T-helper 17 cell (primary cell): ENCODE results near the gene ZNF469. TPM values are rescaled to one million over a fixed set of nuclear protein-coding genes. Genes with fewer than 3 reads are reported as not detected.

Source experiments
- ATAC-seq: fragments of 150-1000 bp; cut with Tn5 transposase; 2 replicates; pipeline ENCODE4 v1.10.0; 2021; ENCODE audit warnings: mild to moderate bottlenecking, moderate library complexity
- DNase-seq, 3 donors: peaks; one replicate each; pipeline versions ENCODE4 v3.0.0 to v3.0.0-alpha.2; 2020 to 2021
- H3K9me3 ChIP-seq: one replicate; pipeline ENCODE4 v1.7.0; 2013; ENCODE audit warnings: low read length, mild to moderate bottlenecking; ENCODE audit not compliant: control insufficient read depth, poor library complexity, severe bottlenecking
- H3K27ac Mint-ChIP-seq: one replicate; pipeline ENCODE4 v1.8.0; 2022; ENCODE audit warnings: mild to moderate bottlenecking, moderate library complexity, mixed read lengths
- H3K27me3 Mint-ChIP-seq: one replicate; pipeline ENCODE4 v1.8.0; 2022; ENCODE audit warnings: mixed read lengths
- H3K36me3 Mint-ChIP-seq: one replicate; pipeline ENCODE4 v1.8.0; 2022; ENCODE audit warnings: low read depth, mixed read lengths
- H3K4me1 Mint-ChIP-seq: one replicate; pipeline ENCODE4 v1.8.0; 2022; ENCODE audit warnings: mild to moderate bottlenecking, mixed read lengths
- H3K4me3 Mint-ChIP-seq: one replicate; pipeline ENCODE4 v1.8.0; 2022; ENCODE audit warnings: mild to moderate bottlenecking, moderate library complexity, mixed read lengths
- total RNA-seq, 4 donors: library from RNA in 2 of 4; stranded (reverse) in 2 of 4; gene quantifications; one replicate each; pipeline ENCODE4 v1.2.3 and lab custom pipeline; 2022 to 2026

ZNF469 gene
- total RNA-seq, 2 donors from 2014 or later: 0.32 to 0.55 TPM

DNA sequence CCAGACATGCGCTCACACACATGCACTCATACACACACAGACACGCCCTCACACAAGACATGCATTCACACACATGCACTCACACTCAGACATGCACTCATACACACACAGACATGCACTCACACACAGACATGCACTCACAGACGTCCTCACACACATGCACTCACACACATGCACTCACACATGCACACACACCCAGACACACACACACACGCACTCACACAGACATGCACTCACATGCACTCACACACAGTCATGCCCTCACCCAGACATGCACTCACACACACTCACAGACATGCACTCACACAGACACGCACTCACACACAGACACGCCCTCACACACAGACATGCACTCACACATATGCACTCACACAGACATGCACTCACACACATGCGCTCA is 2.1 kb upstream of the ZNF469 start:
- H3K27me3 Mint-ChIP-seq: peaks cover 23% of the 10 kb centered on the region
- H3K36me3 Mint-ChIP-seq: no peaks in the 10 kb centered on the region

DNA sequence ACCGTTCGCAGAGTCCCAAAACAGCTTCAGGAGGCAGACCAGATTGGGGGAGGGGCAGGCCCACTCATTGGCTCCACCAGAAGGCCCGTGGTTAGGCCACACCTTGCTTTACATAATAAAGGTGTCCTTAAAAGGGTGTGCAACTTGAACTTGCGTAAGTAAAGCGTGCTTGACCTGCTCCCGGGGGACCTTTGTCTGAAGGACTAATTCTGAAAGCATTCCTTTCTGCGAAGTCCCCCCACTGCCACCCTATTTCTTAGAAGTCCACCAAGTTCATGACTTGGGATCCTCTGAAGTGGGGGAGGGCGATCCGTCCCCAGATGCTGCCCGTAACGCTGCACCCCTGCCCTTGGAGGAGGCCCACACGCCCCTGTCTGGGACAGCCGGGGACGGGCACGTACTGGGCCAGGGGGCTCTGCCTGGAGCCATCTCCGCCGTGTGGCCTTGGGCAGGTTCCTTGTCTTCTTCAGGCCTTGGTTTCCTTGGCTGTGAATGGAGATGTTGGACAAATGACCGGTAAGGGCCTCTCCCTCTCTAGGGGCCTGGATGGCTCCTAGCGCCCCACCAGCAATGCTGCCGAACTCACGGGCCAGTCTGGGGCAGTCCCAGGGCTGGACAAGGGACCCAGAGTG is 823 bp upstream of the ZNF469 start:
- ATAC-seq: no peak
- Mint-ChIP-seq H3K27me3 (peaks cover 33% of the 10 kb centered on the region), H3K4me1 (peaks cover 4% of the 10 kb centered on the region), H3K4me3 (no peak overlapping the region), H3K27ac (no peak overlapping the region), H3K36me3 (no peaks in the 10 kb centered on the region)
- no peaks in the 10 kb centered on the region for H3K9me3 ChIP-seq
- no peak for DNase-seq

More for the DNA sequence above, 2.1 kb upstream of the ZNF469 start:
- no peak for ATAC-seq
- H3K27ac Mint-ChIP-seq: no peak overlapping the region
- H3K9me3 ChIP-seq: no peaks in the 10 kb centered on the region
- no peak overlapping the region for H3K4me3 Mint-ChIP-seq
- DNase-seq: no peak
- H3K4me1 Mint-ChIP-seq: peaks cover 4% of the 10 kb centered on the region

DNA sequence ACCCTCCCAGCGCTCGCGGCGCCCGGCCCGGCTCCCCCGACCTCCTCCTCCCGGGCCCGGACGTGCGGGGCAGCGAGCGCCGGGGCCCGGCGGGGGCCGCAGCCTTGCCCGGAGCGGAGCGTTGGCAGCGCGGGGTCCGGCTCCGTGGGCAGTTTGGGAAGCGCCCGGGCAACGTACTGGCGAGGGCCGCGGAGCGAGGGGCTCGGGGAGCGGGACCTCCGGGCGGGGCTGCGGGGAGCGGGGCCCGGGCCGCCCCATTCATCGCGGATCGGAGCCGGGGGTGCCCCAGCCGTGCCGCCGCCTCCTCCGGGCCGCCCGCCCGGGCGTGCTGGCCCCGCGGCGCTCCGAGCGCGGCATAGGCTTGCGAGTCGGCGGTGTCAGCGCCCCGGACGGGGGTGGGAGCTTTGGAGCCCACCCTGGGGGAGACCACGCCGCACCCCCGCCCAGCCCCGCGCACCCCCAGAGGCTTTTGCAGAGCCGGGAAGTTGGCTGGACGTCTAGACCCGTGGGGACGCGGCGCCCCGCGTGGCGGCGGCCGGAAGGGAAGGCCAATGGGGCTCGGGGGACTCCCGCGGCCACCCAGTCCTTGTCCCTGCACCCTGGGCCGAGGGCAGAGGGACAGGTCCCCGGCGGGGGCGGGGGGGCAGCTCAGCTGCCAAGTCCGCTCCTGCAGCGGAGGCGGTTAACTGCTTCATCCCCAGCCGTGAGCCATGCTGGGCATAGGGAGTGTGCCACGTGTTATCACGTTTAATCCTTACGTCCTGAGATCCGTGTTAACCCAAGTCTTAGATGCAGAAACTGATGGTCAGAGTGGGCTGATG is 852 bp downstream of the ZNF469 start:
- no peak for DNase-seq
- Mint-ChIP-seq H3K27ac (no peak overlapping the region), H3K27me3 (peaks cover 33% of the 10 kb centered on the region), H3K4me3 (no peak overlapping the region), H3K36me3 (no peaks in the 10 kb centered on the region), H3K4me1 (peaks cover 4% of the 10 kb centered on the region)
- ATAC-seq: no peak
- H3K9me3 ChIP-seq: no peaks in the 10 kb centered on the region

DNA sequence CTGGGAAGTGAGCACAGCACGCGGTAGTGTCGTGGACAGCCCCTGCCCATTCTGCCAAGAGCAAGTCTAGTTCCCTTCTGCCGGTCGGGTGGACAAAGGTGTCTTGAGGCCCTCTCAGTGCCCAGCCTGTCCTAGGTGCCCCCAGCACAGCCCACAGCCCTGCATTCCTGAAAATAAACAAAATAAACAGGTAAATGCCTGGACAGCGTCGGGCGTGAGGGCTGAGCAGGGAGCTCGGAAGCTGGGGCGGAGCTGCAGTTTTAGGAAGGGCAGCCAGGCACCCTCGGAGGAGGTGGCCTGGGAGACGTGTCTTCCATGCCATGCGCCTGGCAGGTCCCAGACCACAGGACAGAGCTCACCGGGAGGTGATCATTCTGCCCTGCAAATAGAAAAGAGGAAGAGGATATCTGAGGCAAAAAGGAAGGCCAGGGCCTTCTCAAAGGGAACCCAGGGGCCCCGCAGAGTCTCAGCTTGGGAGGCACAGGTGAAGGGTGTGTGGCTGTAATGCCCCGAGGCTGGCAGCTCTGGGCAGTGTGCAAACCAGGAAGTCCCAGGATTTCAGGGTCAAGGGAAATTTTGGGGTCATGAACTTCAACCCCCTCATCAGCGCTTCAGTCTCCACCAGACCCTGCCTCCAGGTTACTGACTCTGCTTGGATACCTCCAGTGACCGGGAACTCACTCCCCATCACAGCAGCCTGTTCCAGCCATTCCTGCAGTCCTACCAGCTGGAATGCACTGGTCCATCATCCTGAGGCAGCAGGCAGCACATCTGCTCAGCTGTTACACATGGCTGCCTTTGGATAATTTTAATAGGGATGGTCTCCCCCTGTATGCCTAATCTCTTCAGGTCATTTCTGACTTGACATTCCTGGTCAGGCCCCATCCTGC is 1.7 kb downstream of the ZNF469 start:
- Mint-ChIP-seq H3K36me3 (no peaks in the 10 kb centered on the region), H3K27me3 (peaks cover 38% of the 10 kb centered on the region), H3K4me3 (no peak overlapping the region), H3K27ac (no peak overlapping the region), H3K4me1 (peaks cover 4% of the 10 kb centered on the region)
- no peaks in the 10 kb centered on the region for H3K9me3 ChIP-seq
- DNase-seq: no peak
- ATAC-seq: no peak

DNA sequence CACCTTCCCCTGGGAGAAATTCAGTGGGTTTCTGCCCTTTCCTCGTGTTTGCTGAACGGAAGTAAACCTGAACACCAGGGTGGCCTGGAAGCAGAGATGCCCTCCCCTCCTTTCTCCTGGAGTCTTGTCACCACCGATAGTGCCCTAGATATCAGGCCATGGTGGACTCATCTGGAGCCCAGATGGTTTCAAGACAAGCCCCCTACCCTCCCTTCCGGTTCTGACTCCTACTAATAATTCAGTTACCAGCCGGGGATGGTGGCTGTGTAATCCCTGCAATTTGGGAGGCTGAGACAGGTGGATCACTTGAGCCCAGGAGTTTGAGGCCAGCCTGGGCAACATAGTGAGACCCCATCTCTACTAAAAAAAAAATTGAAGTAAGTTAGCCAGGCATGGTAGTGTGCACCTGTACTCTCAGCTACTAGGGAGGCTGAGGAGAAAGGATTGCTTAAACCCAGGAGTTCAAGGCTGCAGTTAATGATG is 2.4 kb downstream of the ZNF469 start:
- DNase-seq (no peak), ATAC-seq (no peak)
- Mint-ChIP-seq H3K27me3 (peaks cover 44% of the 10 kb centered on the region), H3K36me3 (no peaks in the 10 kb centered on the region), H3K4me1 (peaks cover 4% of the 10 kb centered on the region), H3K4me3 (no peak overlapping the region), H3K27ac (no peak overlapping the region)
- no peaks in the 10 kb centered on the region for H3K9me3 ChIP-seq

DNA sequence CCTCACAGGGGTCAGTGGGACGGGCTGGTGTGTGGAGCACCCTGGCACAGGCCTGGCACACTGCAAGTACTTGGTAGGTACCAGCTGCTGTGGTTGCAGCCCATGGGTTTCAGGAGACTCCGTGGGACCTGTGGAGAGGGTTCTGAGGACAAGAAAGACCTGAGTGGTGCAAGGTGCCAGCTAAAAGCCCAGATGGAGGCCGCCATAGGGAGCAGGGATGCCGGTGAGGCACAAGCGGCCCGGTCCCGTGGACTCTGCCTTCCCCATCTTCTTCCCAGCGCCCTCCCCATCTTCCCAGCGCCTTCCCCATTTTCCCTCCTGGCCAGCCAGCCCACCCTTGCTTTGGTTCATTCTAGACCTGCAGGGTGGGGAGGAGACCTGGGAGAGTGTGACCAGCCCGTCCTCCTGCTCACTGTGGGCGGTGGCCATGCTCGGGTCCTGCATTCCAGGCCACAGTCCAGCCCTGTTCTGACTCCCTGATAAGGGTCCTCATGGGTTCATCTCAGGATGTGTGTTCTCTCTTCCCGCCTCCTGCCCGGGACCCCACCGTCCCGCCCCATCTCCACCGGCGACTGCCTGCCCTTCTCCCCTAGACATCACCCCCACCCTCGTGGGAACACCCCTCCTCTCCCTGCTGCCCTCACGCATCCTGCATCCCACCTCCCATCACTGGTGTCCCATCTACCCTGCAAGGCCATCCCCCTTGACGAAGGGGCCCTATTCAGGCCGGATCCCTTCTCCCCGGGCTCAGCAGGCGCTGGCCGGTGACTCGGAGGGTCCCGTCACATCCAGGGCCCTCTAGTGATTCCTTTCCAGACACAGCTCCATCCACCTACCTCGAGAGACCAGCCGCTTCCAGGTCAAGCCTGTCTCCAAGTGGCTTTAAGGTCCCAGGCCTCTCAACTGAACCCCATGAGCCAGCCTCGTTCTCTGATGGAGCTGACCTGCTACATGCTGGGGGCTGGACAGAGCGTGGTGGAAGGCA is 3.4 kb downstream of the ZNF469 start:
- Mint-ChIP-seq H3K27ac (no peak overlapping the region), H3K27me3 (peaks cover 53% of the 10 kb centered on the region), H3K36me3 (no peaks in the 10 kb centered on the region), H3K4me1 (peaks cover 7% of the 10 kb centered on the region), H3K4me3 (no peak overlapping the region)
- no peak for ATAC-seq
- no peak for DNase-seq
- H3K9me3 ChIP-seq: no peaks in the 10 kb centered on the region

DNA sequence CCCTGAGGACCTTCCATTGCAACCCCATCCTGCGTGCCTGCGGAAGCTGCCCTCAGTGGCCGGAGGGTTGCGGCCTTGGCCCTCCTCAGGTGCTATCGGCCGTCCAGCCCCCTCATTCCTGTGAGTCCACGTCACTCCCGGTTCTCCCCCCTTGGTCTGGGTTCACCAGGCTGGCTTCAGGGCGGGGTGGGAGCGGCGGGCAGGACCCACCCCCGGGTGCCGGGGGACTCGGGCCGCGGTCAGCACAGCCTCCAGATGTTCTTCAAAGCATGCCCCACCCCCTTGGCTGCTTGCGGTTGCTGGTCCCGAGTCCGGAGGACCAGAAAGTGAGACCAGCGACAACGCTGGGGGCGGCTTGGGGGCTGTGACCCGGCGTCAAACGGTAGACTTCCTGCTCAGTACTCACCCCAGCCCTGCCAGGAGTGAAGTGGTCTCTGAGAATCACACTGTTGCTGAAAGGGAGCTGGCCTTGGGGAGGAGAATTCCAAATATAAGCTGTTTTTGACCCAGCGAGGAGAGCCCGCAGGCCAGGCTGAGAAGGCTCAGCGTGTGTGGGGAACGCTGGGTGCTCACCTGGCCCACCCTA is 4.5 kb downstream of the ZNF469 start:
- Mint-ChIP-seq H3K4me1 (peaks cover 7% of the 10 kb centered on the region), H3K36me3 (no peaks in the 10 kb centered on the region), H3K27me3 (peaks cover 56% of the 10 kb centered on the region), H3K4me3 (no peak overlapping the region), H3K27ac (no peak overlapping the region)
- no peaks in the 10 kb centered on the region for H3K9me3 ChIP-seq
- no peak for DNase-seq
- ATAC-seq: no peak

DNA sequence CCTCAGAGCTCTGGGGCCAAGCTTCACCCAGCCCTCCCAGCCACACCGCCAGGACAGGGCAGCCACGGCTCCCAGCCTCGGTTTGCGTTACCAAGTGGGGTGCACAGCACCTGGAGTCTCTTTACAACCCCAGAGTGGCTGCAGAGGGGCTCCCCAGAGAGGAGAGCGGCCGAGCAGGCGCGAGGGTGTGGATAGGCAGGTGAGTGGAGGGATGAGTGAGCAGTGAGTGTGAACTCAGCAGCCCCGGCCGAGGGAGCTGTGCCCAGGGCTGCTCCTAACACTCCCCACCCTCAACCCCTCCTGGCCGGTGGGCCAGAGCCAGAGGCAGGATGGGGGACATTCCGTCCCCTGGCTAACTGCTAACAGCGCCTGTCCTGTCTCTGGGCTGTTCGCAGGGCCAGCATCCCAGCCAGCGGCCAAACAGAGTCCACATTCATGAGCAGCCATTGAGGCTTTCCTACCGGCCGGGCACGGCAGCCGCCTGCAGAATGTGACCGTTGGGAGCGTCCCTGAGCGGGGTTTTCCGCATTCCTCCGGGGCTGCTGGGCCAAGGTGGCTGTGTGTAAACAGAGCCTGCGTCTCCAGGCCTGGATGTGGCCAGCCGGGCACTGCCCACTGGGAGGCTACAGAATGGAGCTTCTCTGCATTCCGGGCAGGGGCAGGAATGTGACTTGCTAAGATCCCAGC is 5.3 kb downstream of the ZNF469 start:
- ATAC-seq: no peak
- H3K9me3 ChIP-seq: no peaks in the 10 kb centered on the region

DNA sequence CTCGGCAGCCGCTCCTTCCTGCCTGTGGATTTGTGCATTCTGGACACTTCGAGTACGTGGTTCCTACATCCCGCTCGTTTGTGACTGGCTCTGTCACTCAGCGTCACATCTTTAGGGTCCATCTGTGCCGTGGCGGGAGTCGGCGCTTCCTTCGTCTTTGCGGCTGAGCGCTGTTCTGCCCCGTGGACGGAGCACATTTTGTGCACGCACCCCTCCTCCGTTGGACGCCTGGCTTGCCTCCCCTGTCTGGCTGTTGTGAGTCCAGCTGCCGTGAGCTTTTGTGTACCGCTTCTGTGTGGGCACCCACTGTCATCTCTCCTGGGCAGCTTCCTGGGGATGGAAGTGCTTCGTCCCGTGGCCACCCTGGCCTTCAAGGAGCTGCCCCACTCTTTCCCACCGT is 6.4 kb downstream of the ZNF469 start:
- Mint-ChIP-seq H3K27me3 (peaks cover 55% of the 10 kb centered on the region), H3K4me1 (peaks cover 4% of the 10 kb centered on the region), H3K27ac (no peak overlapping the region), H3K36me3 (no peaks in the 10 kb centered on the region), H3K4me3 (no peak overlapping the region)
- no peaks in the 10 kb centered on the region for H3K9me3 ChIP-seq
- no peak for DNase-seq
- no peak for ATAC-seq

More for the DNA sequence above, 5.3 kb downstream of the ZNF469 start:
- H3K27me3 Mint-ChIP-seq: peaks cover 58% of the 10 kb centered on the region
- no peak overlapping the region for H3K4me3 Mint-ChIP-seq
- H3K4me1 Mint-ChIP-seq: peaks cover 7% of the 10 kb centered on the region
- DNase-seq: no peak
- no peaks in the 10 kb centered on the region for H3K36me3 Mint-ChIP-seq
- H3K27ac Mint-ChIP-seq: no peak overlapping the region

DNA sequence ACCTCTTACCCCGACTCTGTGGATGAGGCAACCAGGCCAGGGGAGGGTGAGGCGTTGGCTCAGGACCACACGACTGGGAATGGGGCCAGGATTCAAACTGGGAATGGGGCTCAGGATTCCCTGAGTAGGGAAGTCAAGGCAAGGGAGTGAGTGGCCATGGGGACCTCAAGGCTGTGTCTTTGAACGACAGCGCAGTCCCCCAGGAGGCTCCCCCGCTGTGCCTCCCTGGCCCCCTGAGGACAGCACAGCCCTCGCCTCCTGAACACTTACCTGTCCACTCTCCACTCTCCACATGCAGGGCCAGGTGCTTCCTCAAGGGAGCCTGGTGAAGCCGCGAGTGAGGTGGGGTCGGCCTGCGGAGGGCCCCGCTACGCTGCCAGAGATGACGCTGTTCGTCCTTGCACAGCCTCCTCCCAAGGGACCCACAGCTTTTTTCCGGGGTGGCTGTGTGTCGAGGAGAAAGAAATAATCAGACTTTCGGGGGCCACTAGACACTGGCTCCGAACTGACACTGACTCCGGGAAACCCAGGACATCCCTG is 6.9 kb downstream of the ZNF469 start:
- Mint-ChIP-seq H3K4me3 (no peak overlapping the region), H3K27me3 (peaks cover 50% of the 10 kb centered on the region), H3K4me1 (peaks cover 2% of the 10 kb centered on the region), H3K36me3 (no peaks in the 10 kb centered on the region), H3K27ac (no peak overlapping the region)
- no peak for DNase-seq
- H3K9me3 ChIP-seq: no peaks in the 10 kb centered on the region
- no peak for ATAC-seq

DNA sequence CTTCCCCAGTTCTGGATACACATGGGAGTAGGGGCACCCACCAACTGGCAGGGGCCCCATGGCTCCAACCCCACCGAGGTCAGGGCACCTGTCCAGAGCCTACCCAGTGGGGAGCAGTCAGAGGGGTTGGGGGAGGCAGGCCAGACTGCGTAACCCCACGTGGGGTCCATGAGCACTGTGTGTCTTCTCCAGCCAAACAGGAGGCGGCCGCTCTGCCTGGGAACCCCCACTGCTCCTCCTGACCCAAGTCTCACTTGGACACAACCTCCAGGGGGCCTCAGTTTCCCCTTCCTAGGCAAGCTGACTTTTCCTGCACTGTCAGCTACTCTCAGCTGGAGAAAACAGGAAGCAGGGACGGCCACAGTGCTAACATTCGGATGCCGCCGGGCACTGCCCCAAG is 7.5 kb downstream of the ZNF469 start:
- no peak for DNase-seq
- H3K9me3 ChIP-seq: no peaks in the 10 kb centered on the region
- Mint-ChIP-seq H3K27me3 (peaks cover 45% of the 10 kb centered on the region), H3K4me1 (peaks cover 2% of the 10 kb centered on the region), H3K4me3 (no peak overlapping the region), H3K36me3 (no peaks in the 10 kb centered on the region), H3K27ac (no peak overlapping the region)
- no peak for ATAC-seq
